T-helper 1 cell treated with Interleukin-12 subunit alpha and Interleukin-12 subunit beta and Interleukin-4 antibody, amounts not matched to agents 30 μg/mL and 1 μg/mL, for 36 hours (primary cell): ENCODE results near the gene GMPR2.

Experiments
- H3K27ac Mint-ChIP-seq: one replicate; pipeline ENCODE4 v1.8.0; 2021; ENCODE audit warnings: mild to moderate bottlenecking, mixed read lengths
- H3K27me3 Mint-ChIP-seq: one replicate; pipeline ENCODE4 v1.8.0; 2021; ENCODE audit warnings: low read depth, mixed read lengths
- H3K36me3 Mint-ChIP-seq: one replicate; pipeline ENCODE4 v1.8.0; 2021; ENCODE audit warnings: low read depth, mixed read lengths
- H3K4me1 Mint-ChIP-seq: one replicate; pipeline ENCODE4 v1.8.0; 2021; ENCODE audit warnings: low read depth, mixed read lengths
- H3K4me3 Mint-ChIP-seq: one replicate; pipeline ENCODE4 v1.8.0; 2021; ENCODE audit warnings: mild to moderate bottlenecking, moderate library complexity, mixed read lengths
- H3K9me3 Mint-ChIP-seq: one replicate; pipeline ENCODE4 v1.8.0; 2021; ENCODE audit warnings: mixed read lengths

Gene GMPR2

DNA sequence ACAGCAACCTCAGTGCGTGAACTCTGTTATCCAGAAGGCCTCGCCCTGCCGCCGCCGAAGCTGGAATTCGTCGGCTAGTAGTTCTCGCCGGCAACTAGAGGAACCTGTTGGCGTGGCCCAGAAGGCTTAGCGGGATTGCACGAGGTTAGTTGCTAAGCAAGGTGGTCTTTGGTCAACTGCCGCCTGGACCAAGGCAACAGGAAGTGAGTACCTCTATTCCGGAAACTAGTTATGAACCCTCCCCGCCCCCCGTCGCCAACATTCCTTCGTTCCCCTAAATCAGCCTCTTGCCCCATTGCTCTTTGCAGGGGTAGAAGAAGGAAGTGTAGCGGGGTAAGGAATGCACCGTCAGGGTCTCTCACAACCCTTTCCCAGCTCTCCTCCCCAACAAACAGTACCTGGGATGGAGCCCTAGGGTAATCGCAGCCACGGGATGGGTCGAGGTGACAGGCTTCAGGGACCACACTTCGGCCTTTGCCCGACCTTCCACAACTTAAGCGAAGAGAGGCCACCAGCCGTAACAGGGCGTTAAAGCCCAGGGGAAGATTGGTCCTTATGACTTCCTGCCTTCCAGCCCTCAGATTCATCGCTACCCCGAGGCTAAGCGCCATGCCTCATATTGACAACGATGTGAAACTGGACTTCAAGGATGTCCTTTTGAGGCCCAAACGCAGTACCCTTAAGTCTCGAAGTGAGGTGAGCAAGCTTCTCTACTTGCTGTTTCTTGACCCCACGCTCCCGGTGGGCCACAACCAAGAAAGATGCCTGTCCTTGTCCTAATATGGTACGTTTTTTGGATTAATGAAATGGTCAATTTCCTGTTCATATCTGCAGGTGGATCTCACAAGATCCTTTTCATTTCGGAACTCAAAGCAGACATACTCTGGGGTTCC is at the start of gene GMPR2:
Gene GMPR2, plus strand, starts transcription at position 285 of the 893 bp plus-strand sequence. Its CDS starts 325 bp downstream, at position 610.
- Mint-ChIP-seq H3K4me1 (peaks cover 41% of the 10 kb centered on the region), H3K27ac (peak within 1 kb of the TSS; percentile 91), H3K9me3 (no peaks in the 10 kb centered on the region), H3K27me3 (no peaks in the 10 kb centered on the region), H3K4me3 (peak within 1 kb of the TSS; percentile 97), H3K36me3 (peaks cover 33% of the 10 kb centered on the region)

DNA sequence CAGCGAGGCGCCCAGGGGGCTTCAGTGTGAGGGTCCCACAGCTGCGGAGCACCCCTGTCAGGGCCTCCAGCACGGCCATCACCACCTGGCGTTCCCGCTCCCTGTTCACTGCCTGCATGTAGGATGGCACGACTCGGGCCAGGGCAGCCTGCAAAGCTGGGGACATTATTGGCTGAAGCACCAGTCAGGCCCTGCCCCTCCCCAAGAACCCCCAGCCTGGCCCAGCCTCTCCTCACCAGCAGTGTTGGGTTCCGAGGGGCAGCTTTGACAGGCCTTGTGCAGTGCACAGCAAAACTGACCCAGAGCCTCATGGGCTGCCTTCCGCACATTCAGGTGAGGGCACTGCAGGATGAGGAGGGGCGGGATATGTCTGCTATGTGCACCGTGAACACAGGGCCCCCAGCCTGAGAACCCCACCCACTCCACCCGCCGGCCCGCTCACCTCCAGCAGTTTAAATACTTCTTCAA is 49.7 kb upstream of the GMPR2 start:
- Mint-ChIP-seq H3K27ac (no peak overlapping the region), H3K27me3 (no peaks in the 10 kb centered on the region), H3K9me3 (no peaks in the 10 kb centered on the region), H3K4me3 (no peak overlapping the region), H3K4me1 (peaks cover 10% of the 10 kb centered on the region), H3K36me3 (peaks cover 38% of the 10 kb centered on the region)

GRCh38 chr14:24184104-24184970 is 48.4 kb upstream of the GMPR2 start:
- Mint-ChIP-seq H3K27ac (no peak overlapping the region), H3K9me3 (no peaks in the 10 kb centered on the region), H3K4me3 (no peak overlapping the region), H3K4me1 (peaks cover 16% of the 10 kb centered on the region), H3K27me3 (no peaks in the 10 kb centered on the region), H3K36me3 (peaks cover 34% of the 10 kb centered on the region)

GRCh38 chr14:24185026-24185425 is 47.7 kb upstream of the GMPR2 start:
- H3K27me3 Mint-ChIP-seq: no peaks in the 10 kb centered on the region
- H3K4me1 Mint-ChIP-seq: peaks cover 21% of the 10 kb centered on the region
- H3K4me3 Mint-ChIP-seq: no peak overlapping the region
- H3K36me3 Mint-ChIP-seq: peaks cover 32% of the 10 kb centered on the region
- no peak overlapping the region for H3K27ac Mint-ChIP-seq
- no peaks in the 10 kb centered on the region for H3K9me3 Mint-ChIP-seq

- peaks cover 27% of the 10 kb centered on the region for H3K36me3 Mint-ChIP-seq
- H3K4me1 Mint-ChIP-seq: peaks cover 25% of the 10 kb centered on the region
- H3K4me3 Mint-ChIP-seq: no peak overlapping the region
- no peaks in the 10 kb centered on the region for H3K27me3 Mint-ChIP-seq
- no peak overlapping the region for H3K27ac Mint-ChIP-seq
- H3K9me3 Mint-ChIP-seq: no peaks in the 10 kb centered on the region
Measured at GRCh38 chr14:24185741-24186140, 47.0 kb upstream of the GMPR2 start.

DNA sequence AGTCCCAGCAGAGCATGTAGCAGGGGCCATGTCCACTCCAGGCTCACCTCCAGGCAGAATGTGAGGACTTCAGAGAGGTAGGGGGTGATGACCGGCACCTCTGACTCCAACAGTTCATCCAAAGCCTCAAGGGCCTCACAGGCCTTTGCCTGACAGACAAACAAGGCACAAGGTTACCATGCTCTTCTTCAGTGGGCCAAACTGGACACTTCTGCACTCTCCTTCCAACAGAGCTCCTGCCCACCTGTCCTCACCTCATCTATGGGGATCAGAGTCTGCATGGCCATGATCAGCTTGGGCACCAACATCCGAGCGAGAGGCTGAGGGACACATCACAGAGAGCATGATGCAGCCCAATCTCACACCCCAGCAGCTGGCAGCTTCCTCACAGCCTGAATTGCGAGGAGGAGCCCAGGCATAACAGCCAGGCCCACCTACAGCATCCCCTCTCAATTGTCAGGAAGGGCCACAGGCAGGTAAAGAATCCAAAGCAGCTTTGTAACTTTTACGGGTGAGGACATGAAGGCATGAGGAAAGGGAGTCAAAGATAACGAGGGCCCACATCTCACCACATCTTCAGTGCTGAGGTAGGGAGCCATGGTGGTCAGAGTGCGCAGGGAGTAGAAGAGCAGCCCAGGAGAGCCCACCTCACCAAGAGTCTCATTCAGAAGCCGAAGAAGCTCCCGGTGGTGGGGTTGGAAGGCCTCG is 45.7 kb upstream of the GMPR2 start:
- Mint-ChIP-seq H3K27ac (peak overlapping the region; percentile 18), H3K9me3 (no peaks in the 10 kb centered on the region), H3K36me3 (peaks cover 27% of the 10 kb centered on the region), H3K27me3 (no peaks in the 10 kb centered on the region), H3K4me3 (peak overlapping the region; percentile 87), H3K4me1 (peaks cover 32% of the 10 kb centered on the region)

DNA sequence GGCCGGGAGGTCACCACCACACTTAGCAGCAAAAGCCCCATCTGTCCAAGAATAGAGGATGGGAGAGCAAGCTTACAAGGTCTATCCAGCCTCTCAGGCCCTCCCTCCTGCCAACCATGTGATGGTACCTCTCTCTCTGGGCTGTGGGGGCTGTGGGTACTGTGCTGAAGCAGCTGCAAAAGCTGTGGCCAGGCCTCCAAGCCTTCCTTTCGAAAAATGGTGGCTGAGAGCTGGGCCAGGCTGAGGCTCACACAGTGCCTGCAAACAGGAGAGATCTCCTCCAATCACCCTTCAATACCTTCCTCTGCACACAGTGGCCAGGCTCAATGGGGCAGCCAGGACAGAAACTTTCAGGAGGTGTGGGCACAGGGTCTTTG is 45.2 kb upstream of the GMPR2 start:
- Mint-ChIP-seq H3K27ac (peak overlapping the region; percentile 85), H3K4me3 (peak overlapping the region; percentile 87), H3K36me3 (peaks cover 31% of the 10 kb centered on the region), H3K27me3 (no peaks in the 10 kb centered on the region), H3K9me3 (no peaks in the 10 kb centered on the region), H3K4me1 (peaks cover 37% of the 10 kb centered on the region)

- H3K4me3 Mint-ChIP-seq: peak within 1 kb of the TSS; percentile 87
- H3K27ac Mint-ChIP-seq: peak within 1 kb of the TSS; percentile 85
- H3K9me3 Mint-ChIP-seq: no peaks in the 10 kb centered on the region
- peaks cover 34% of the 10 kb centered on the region for H3K36me3 Mint-ChIP-seq
- H3K27me3 Mint-ChIP-seq: no peaks in the 10 kb centered on the region
- H3K4me1 Mint-ChIP-seq: peaks cover 43% of the 10 kb centered on the region
Measured at GRCh38 chr14:24188251-24189058, 44.3 kb upstream of the GMPR2 start, which contains the start of gene IPO4. IPO4 (minus strand) TSS chr14:24188816; CDS start chr14:24188787, 29 bp downstream.

GRCh38 chr14:24189059-24189375 is 43.7 kb upstream of the GMPR2 start:
- peaks cover 44% of the 10 kb centered on the region for H3K4me1 Mint-ChIP-seq
- peak overlapping the region; percentile 87 for H3K4me3 Mint-ChIP-seq
- H3K9me3 Mint-ChIP-seq: no peaks in the 10 kb centered on the region
- peak overlapping the region; percentile 85 for H3K27ac Mint-ChIP-seq
- peaks cover 32% of the 10 kb centered on the region for H3K36me3 Mint-ChIP-seq
- no peaks in the 10 kb centered on the region for H3K27me3 Mint-ChIP-seq

- Mint-ChIP-seq H3K9me3 (no peaks in the 10 kb centered on the region), H3K4me3 (no peak overlapping the region), H3K27me3 (no peaks in the 10 kb centered on the region), H3K4me1 (peaks cover 49% of the 10 kb centered on the region), H3K27ac (peak overlapping the region; percentile 85), H3K36me3 (peaks cover 36% of the 10 kb centered on the region)
Measured at GRCh38 chr14:24189460-24189859, 43.3 kb upstream of the GMPR2 start.

DNA sequence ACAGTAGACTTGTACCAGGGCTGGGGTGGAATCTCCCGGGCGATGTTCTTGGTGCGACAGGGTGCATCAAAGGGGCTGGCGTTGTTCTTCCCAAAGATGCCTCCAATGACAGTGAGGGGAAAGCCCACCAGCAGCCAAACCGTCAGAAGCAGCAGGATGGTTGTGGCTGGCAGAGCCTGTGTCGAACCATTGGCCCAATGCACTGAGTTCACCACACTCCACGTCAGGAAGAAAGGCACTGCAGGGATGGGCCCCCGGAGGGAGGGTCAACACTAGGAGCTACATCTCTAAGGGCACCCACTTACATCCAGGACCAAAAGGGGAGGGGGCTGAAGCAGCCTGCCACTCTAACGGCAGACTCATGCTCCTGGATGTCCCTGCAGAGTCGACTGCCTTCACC is 42.3 kb upstream of the GMPR2 start:
- no peaks in the 10 kb centered on the region for H3K27me3 Mint-ChIP-seq
- no peak overlapping the region for H3K27ac Mint-ChIP-seq
- H3K36me3 Mint-ChIP-seq: peaks cover 38% of the 10 kb centered on the region
- peaks cover 55% of the 10 kb centered on the region for H3K4me1 Mint-ChIP-seq
- H3K9me3 Mint-ChIP-seq: no peaks in the 10 kb centered on the region
- H3K4me3 Mint-ChIP-seq: no peak overlapping the region

- no peak overlapping the region for H3K27ac Mint-ChIP-seq
- H3K4me3 Mint-ChIP-seq: no peak overlapping the region
- no peaks in the 10 kb centered on the region for H3K9me3 Mint-ChIP-seq
- peaks cover 58% of the 10 kb centered on the region for H3K4me1 Mint-ChIP-seq
- peaks cover 37% of the 10 kb centered on the region for H3K36me3 Mint-ChIP-seq
- no peaks in the 10 kb centered on the region for H3K27me3 Mint-ChIP-seq
Measured at GRCh38 chr14:24192933-24193332, 39.8 kb upstream of the GMPR2 start.

DNA sequence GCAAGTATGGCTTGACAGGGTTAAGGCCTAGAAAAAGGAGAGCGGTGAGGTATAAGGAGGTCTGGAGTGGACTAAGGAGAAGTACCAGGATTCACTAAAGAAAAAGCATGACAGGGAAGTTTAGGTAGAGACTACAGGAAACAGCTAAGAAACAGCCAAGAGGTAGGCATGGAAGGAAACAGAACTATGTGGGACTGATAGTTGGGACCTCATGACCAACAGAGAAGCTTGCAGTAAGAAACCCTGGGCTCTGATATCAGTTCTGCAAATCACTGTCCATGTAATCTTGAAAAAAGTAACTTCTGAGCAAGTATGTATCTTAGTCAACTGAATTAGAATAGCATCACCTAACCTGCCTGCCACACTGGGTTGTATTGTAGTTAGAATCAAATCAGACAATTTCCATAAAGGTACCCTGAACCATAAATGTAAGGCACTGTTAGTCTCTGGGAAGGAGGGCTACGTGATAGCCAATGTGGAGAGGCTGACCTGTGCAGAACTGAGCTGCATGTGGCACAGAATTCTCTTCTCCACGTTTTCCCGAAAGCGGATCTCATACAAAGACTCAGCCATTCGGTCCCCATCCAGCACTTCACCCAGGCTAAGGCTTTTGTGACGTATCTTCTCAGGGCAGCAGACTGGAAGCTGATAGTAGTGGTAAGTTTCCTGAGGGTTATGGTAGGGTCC is 38.4 kb upstream of the GMPR2 start:
- Mint-ChIP-seq H3K4me1 (peaks cover 59% of the 10 kb centered on the region), H3K9me3 (no peaks in the 10 kb centered on the region)

More for the DNA sequence above, 38.4 kb upstream of the GMPR2 start:
- peak overlapping the region; percentile 98 for H3K4me3 Mint-ChIP-seq
- peaks cover 39% of the 10 kb centered on the region for H3K36me3 Mint-ChIP-seq
- no peaks in the 10 kb centered on the region for H3K27me3 Mint-ChIP-seq
- peak overlapping the region; percentile 90 for H3K27ac Mint-ChIP-seq
